GM12878 (cell line): ENCODE results near the gene SPDYC. TPM values are rescaled to one million over a fixed set of nuclear protein-coding genes. Genes with fewer than 3 reads are reported as not detected.

Source experiments
- ATAC-seq: fragments of 200-7000 bp; cut with Tn5 transposase; 3 replicates; pipeline ENCODE4 v1.9.1; 2020; ENCODE audit warnings: mild to moderate bottlenecking, moderate library complexity
- BruUV-seq: library from RNA; stranded (reverse); fragments of 400-500 nt; replicated peaks from 2 replicates; lab custom pipeline; 2021; lab: Mats Ljungman, UMichigan
- CTCF ChIA-PET: fragments of 300-600 bp; sonication (Branson Sonifier 250); formaldehyde crosslinking; extraction: SDS; loops from one replicate; lab custom pipeline; 2021; ENCODE audit warnings: inconsistent platforms; lab: Yijun Ruan, JAX
- POLR2A ChIA-PET: fragments of 350-600 bp; formaldehyde crosslinking; extraction: SDS; loops from one replicate; lab custom pipeline; 2021; ENCODE audit warnings: inconsistent platforms; lab: Charles Lee
- RAD21 ChIA-PET: fragments of 300-600 bp; sonication (Branson Sonifier 250); formaldehyde crosslinking; loops from one replicate; lab custom pipeline; 2023; ENCODE audit warnings: antibody characterized with exemption; ENCODE audit not compliant: unreplicated experiment; lab: Charles Lee
- SMC1A ChIA-PET: fragments of 300-600 bp; sonication (Branson Sonifier 250); formaldehyde crosslinking; loops from one replicate; lab custom pipeline; 2023; ENCODE audit not compliant: unreplicated experiment, uncharacterized antibody; lab: Charles Lee
- DNase-seq: peaks from one replicate; pipeline ENCODE4 v3.0.0-alpha.2; 2011; ENCODE audit warnings: low read depth, low spot score
- FAIRE-seq: peaks from 3 replicates; lab custom pipeline; 2011; peaks lifted over from hg19 to GRCh38; lab: Jason Lieb, UNC
- H2AFZ ChIP-seq: 2 replicates; pipeline ENCODE4 v1.6.0; 2011; ENCODE audit warnings: low read depth, low read length, control low read depth; ENCODE audit not compliant: control insufficient read depth
- H3K27ac ChIP-seq: 2 replicates; pipeline ENCODE4 v1.5.1; 2011; ENCODE audit warnings: control low read depth; ENCODE audit not compliant: control insufficient read depth, insufficient read depth
- H3K27me3 ChIP-seq, 2 experiments: replicated peaks in 1 of 2; 2 replicates each; pipeline versions ENCODE4 v1.6.0 to v1.6.1; 2011; ENCODE audit warnings: low read length in 1 of 2; ENCODE audit not compliant: control insufficient read depth in 2 of 2, insufficient read depth in 2 of 2
- H3K36me3 ChIP-seq, 2 experiments: 2 replicates each; pipeline ENCODE4 v1.5.1; 2011; ENCODE audit warnings: low read length in 1 of 2; ENCODE audit not compliant: control insufficient read depth in 2 of 2, insufficient read depth in 2 of 2
- H3K4me1 ChIP-seq: 2 replicates; pipeline ENCODE4 v1.6.1; 2011; ENCODE audit warnings: mild to moderate bottlenecking, low read length, moderate library complexity, mixed read lengths; ENCODE audit not compliant: control insufficient read depth, insufficient read depth
- H3K4me2 ChIP-seq: 2 replicates; pipeline ENCODE4 v1.6.0; 2011; ENCODE audit warnings: control low read depth; ENCODE audit not compliant: control insufficient read depth, insufficient read depth
- H3K4me3 ChIP-seq: fragments of 200-600 bp; sonication (generic); 2 replicates; pipeline ENCODE4 v1.5.1; 2016
- H3K79me2 ChIP-seq: 2 replicates; pipeline ENCODE4 v1.6.0; 2011; ENCODE audit warnings: low read length; ENCODE audit not compliant: control insufficient read depth, insufficient read depth
- H3K9ac ChIP-seq: 2 replicates; pipeline ENCODE4 v1.8.0; 2011; ENCODE audit warnings: low read length, control low read depth, mixed read lengths; ENCODE audit not compliant: control insufficient read depth, insufficient read depth
- H3K9me3 ChIP-seq: replicated peaks from 3 replicates; pipeline ENCODE4 v1.5.1; 2011; ENCODE audit warnings: mild to moderate bottlenecking, low read length; ENCODE audit not compliant: control insufficient read depth, insufficient read depth
- H4K20me1 ChIP-seq: 2 replicates; pipeline ENCODE4 v1.6.0; 2011; ENCODE audit not compliant: control insufficient read depth, insufficient read depth
- BCL3 ChIP-seq: IDR thresholded peaks from 2 replicates; pipeline ENCODE4 v1.6.1; 2011; ENCODE audit warnings: borderline replicate concordance, low read depth, mild to moderate bottlenecking, moderate library complexity, low read length; ENCODE audit not compliant: insufficient read depth, poor library complexity, severe bottlenecking
- RUNX3 ChIP-seq: IDR thresholded peaks from 2 replicates; pipeline ENCODE4 v1.6.1; 2012; ENCODE audit warnings: low read length, inconsistent platforms
- USF1 ChIP-seq: IDR thresholded peaks from 2 replicates; pipeline ENCODE4 v1.6.1; 2011; ENCODE audit warnings: borderline replicate concordance, low read depth, mild to moderate bottlenecking, moderate library complexity, mixed read lengths, low read length; ENCODE audit not compliant: insufficient read depth; ENCODE audit errors: extremely low read length
- WGBS: methylation state at CpG from one replicate; pipeline ENCODE4 v1.1.6; 2016; ENCODE audit warnings: low lambda C conversion rate; ENCODE audit not compliant: insufficient replicate concordance, insufficient coverage; ENCODE audit errors: missing lambda C conversion rate; 5-methylcytosine and 5-hydroxymethylcytosine counted together
- in situ Hi-C: fragments of 300-500 bp; cut with MboI; formaldehyde crosslinking; loops from 9 replicates; pipeline ENCODE4 v1.14.3; 2018; ENCODE audit warnings: mixed read lengths
- intact Hi-C: fragments of 100-400 bp; cut with micrococcal nuclease; formaldehyde crosslinking; loops from one replicate; pipeline ENCODE4 v1.14.2; 2022; ENCODE audit not compliant: unreplicated experiment
- polyA plus RNA-seq, 11 experiments: library from polyadenylated mRNA; depleted of rRNA in 4 of 11; unstranded in 6 of 11; stranded (reverse) in 5 of 11; fragments of >200 nt; fragmentation: Nextera tagmentation in 4 of 11; fragmentation: Illumina TruSeq in 1 of 11; extraction: Ambion mirVana in 4 of 11; extraction: Trizol in 1 of 11; gene quantifications; 1 replicate in 1 of 11; 2 replicates in 10 of 11; pipeline versions ENCODE4 v1.2.1 to v1.2.3, GENCODE V29; 2011 to 2016; ENCODE audit warnings: inconsistent platforms in 2 of 11, missing spikeins in 2 of 11, low read depth in 1 of 11
- total RNA-seq, 4 experiments: library from RNA; depleted of rRNA in 3 of 4; stranded (reverse); fragments of >200 nt in 3 of 4; fragmentation: Illumina TruSeq in 1 of 4; extraction: Trizol in 1 of 4; gene quantifications; 2 replicates each; pipeline versions ENCODE4 v1.2.1 to v1.2.3, GENCODE V29; 2013 to 2021

SPDYC gene
- total and polyA plus RNA-seq, 10 of the 15 experiments (the other 5 are each of a cell fraction or from before 2014, with no cell fraction given), result not detected

- Histone ChIP-seq H3K27ac (no peak overlapping the region), H3K4me2 (no peak overlapping the region), H4K20me1 (no peaks in the 10 kb centered on the region), H3K9me3 (no peaks in the 10 kb centered on the region), H3K36me3 (peaks cover 0 to 7% of the 10 kb centered on the region in 2 experiments; a peak in 2 of 4 replicates), H3K79me2 (no peaks in the 10 kb centered on the region), H3K4me1 (peaks cover 7% of the 10 kb centered on the region), H2AFZ (no peak overlapping the region), H3K4me3 (no peak overlapping the region), H3K27me3 (no peaks in the 10 kb centered on the region), H3K9ac (no peak overlapping the region)
- FAIRE-seq, result no peak
- POLR2A ChIA-PET, result interaction anchor here (0.5 kb wide), 1 partner anchor 89 kb away, joined by 4 read pairs; no protein-coding TSS in a partner anchor
- CTCF ChIA-PET, result interaction anchor here (1.1 kb wide), 1 partner anchor 138 kb away, joined by 4 read pairs; no protein-coding TSS in a partner anchor
- SMC1A ChIA-PET, result interaction anchor here (0.7 kb wide), 1 partner anchor 138 kb away, joined by 3 read pairs; no protein-coding TSS in a partner anchor
- no peak for DNase-seq
- in situ Hi-C loops, result no loop called here
- BruUV-seq, result no TSS peak
- TF ChIP-seq RUNX3 (peak; percentile 44; the same call in 1 of the 2 replicates), BCL3 (peak; percentile 14), USF1 (no peak)
- intact Hi-C loops, result no loop called here
- ATAC-seq, result peak; percentile 42
- RAD21 ChIA-PET, result no interaction called here
- WGBS, result 30% methylated on average over 26 of the region's 26 CpGs
Observed at GRCh38 chr11:65213322-65214211, 43.5 kb downstream of the SPDYC start.
